Activated CD8-positive, alpha-beta memory T cell treated with anti-CD3 and anti-CD28 coated beads, Interleukin-2, amount 50 U/mL, for 4 hours (primary cell): ENCODE measurements around the gene CFAP97.
"Not testable (repeated sequence)": the region's sequence is repeated elsewhere in the genome, so short reads cannot be mapped to it uniquely, and the experiment has no call there.

Source experiments
- DNase-seq: peaks from one replicate; pipeline ENCODE4 v3.0.0-alpha.2; 2020

Gene CFAP97

GRCh38 chr4:185138161-185138560 lies 65.6 kb downstream of the CFAP97 start:
- no peak for DNase-seq

- no peak for DNase-seq
Measured at GRCh38 chr4:185137233-185137925, 66.4 kb downstream of the CFAP97 start.

- DNase-seq, result no peak
Measured at GRCh38 chr4:185134307-185134869, 69.4 kb downstream of the CFAP97 start.

GRCh38 chr4:185128272-185129119 lies 75.3 kb downstream of the CFAP97 start:
- peak; percentile 22 for DNase-seq

- no peak for DNase-seq
Measured at GRCh38 chr4:185127021-185127925, 76.5 kb downstream of the CFAP97 start.

GRCh38 chr4:185124006-185124405 lies 79.8 kb downstream of the CFAP97 start:
- DNase-seq, result no peak

- no peak for DNase-seq
Measured at GRCh38 chr4:185122681-185123345, 81.0 kb downstream of the CFAP97 start.

GRCh38 chr4:185120631-185120946 lies 83.2 kb downstream of the CFAP97 start:
- DNase-seq, result no peak

GRCh38 chr4:185119927-185120630 lies 83.7 kb downstream of the CFAP97 start:
- no peak for DNase-seq

GRCh38 chr4:185119467-185119866 lies 84.3 kb downstream of the CFAP97 start:
- DNase-seq, result not testable (repeated sequence)

GRCh38 chr4:185118876-185119275 lies 84.9 kb downstream of the CFAP97 start:
- DNase-seq, result no peak

GRCh38 chr4:185117300-185117934 lies 86.4 kb downstream of the CFAP97 start:
- no peak for DNase-seq

GRCh38 chr4:185115827-185116232 lies 88.0 kb downstream of the CFAP97 start:
- DNase-seq, result no peak

- no peak for DNase-seq
Measured at GRCh38 chr4:185113340-185113739, 90.5 kb downstream of the CFAP97 start.

- no peak for DNase-seq
Measured at GRCh38 chr4:185112104-185112503, 91.7 kb downstream of the CFAP97 start.

GRCh38 chr4:185110375-185110823 lies 93.4 kb downstream of the CFAP97 start:
- no peak for DNase-seq

- no peak for DNase-seq
Measured at GRCh38 chr4:185109736-185110135, 94.1 kb downstream of the CFAP97 start.
